ENCODE results near the gene NDUFV2. TPM values are rescaled to one million over a fixed set of nuclear protein-coding genes. Genes with fewer than 3 reads are reported as not detected.

The NDUFV2 gene
- total RNA-seq, 1 donor from 2014 or later: 80.5 TPM

- Mint-ChIP-seq H3K27ac (ENCODE audit: unreplicated experiment) (no peak overlapping the region), H3K27me3 (ENCODE audit: low read depth) (no peaks in the 10 kb centered on the region), H3K9me3 (ENCODE audit: low read depth) (no peaks in the 10 kb centered on the region), H3K36me3 (ENCODE audit: low read depth) (no peaks in the 10 kb centered on the region), H3K4me1 (ENCODE audit: low read depth) (no peaks in the 10 kb centered on the region), H3K4me3 (ENCODE audit: unreplicated experiment) (no peak overlapping the region)
- TF ChIP-seq, protein P1, sequence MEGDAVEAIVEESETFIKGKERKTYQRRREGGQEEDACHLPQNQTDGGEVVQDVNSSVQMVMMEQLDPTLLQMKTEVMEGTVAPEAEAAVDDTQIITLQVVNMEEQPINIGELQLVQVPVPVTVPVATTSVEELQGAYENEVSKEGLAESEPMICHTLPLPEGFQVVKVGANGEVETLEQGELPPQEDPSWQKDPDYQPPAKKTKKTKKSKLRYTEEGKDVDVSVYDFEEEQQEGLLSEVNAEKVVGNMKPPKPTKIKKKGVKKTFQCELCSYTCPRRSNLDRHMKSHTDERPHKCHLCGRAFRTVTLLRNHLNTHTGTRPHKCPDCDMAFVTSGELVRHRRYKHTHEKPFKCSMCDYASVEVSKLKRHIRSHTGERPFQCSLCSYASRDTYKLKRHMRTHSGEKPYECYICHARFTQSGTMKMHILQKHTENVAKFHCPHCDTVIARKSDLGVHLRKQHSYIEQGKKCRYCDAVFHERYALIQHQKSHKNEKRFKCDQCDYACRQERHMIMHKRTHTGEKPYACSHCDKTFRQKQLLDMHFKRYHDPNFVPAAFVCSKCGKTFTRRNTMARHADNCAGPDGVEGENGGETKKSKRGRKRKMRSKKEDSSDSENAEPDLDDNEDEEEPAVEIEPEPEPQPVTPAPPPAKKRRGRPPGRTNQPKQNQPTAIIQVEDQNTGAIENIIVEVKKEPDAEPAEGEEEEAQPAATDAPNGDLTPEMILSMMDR (IDR thresholded peaks at IDR 0.05): no peak
- DNase-seq (ENCODE audit: low spot score): no peak
Observed at GRCh38 chr18:9081940-9082339, 20.6 kb upstream of the NDUFV2 start.

GRCh38 chr18:9082711-9083510 is 19.6 kb upstream of the NDUFV2 start:
- Mint-ChIP-seq H3K27ac (ENCODE audit: unreplicated experiment) (no peak overlapping the region), H3K4me3 (ENCODE audit: unreplicated experiment) (no peak overlapping the region), H3K4me1 (ENCODE audit: low read depth) (no peaks in the 10 kb centered on the region), H3K27me3 (ENCODE audit: low read depth) (no peaks in the 10 kb centered on the region), H3K36me3 (ENCODE audit: low read depth) (no peaks in the 10 kb centered on the region), H3K9me3 (ENCODE audit: low read depth) (no peaks in the 10 kb centered on the region)
- TF ChIP-seq, protein P1 (IDR thresholded peaks at IDR 0.05): no peak
- DNase-seq (ENCODE audit: low spot score): no peak

DNA sequence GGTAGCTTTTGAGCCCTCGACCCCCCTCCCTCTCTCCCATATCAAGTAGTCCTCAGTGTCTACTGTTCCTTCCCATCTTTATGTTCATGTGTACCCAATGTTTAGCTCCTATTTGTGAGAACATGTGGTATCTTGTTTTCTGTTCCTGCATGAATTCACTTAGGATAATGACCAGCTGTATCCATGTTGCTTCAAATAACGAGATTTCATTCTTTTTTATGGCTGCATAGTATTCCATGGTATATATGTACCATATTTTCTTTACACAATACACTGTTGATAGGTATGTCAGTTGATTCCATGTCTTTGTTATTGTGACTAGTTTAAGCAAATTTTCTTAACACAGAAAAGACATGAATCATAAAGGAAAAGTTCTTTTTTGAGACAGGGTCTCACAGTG is 16.5 kb upstream of the NDUFV2 start:
- Mint-ChIP-seq H3K9me3 (ENCODE audit: low read depth) (no peaks in the 10 kb centered on the region), H3K4me1 (ENCODE audit: low read depth) (no peaks in the 10 kb centered on the region)

DNA sequence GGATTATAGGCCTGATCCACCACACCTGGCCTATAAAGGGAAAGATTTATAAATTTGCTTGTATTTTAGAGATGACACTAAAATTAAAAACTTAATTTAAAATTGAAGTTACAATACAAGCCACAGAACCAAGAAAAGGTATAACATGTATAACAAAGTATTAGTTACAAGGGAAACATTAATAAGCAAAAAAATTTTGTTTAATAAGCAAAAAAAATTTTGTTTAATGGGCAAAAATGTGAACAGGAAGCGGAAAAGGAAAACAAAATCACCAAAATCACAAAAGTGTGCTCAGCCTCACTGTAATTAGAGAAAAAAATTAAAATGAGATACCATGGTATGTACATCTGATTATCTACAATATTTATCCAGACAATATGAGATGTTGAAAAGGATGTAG is 15.9 kb upstream of the NDUFV2 start:
- DNase-seq (ENCODE audit: low spot score): no peak
- Mint-ChIP-seq H3K4me1 (ENCODE audit: low read depth) (no peaks in the 10 kb centered on the region), H3K36me3 (ENCODE audit: low read depth) (no peaks in the 10 kb centered on the region), H3K4me3 (ENCODE audit: unreplicated experiment) (no peak overlapping the region), H3K27ac (ENCODE audit: unreplicated experiment) (no peak overlapping the region), H3K9me3 (ENCODE audit: low read depth) (no peaks in the 10 kb centered on the region), H3K27me3 (ENCODE audit: low read depth) (no peaks in the 10 kb centered on the region)
- TF ChIP-seq, protein P1 (IDR thresholded peaks at IDR 0.05): no peak

More for the DNA sequence above, 16.5 kb upstream of the NDUFV2 start:
- DNase-seq (ENCODE audit: low spot score): no peak
- Mint-ChIP-seq H3K27me3 (ENCODE audit: low read depth) (no peaks in the 10 kb centered on the region), H3K27ac (ENCODE audit: unreplicated experiment) (no peak overlapping the region), H3K4me3 (ENCODE audit: unreplicated experiment) (no peak overlapping the region), H3K36me3 (ENCODE audit: low read depth) (no peaks in the 10 kb centered on the region)
- TF ChIP-seq, protein P1 (IDR thresholded peaks at IDR 0.05): no peak

DNA sequence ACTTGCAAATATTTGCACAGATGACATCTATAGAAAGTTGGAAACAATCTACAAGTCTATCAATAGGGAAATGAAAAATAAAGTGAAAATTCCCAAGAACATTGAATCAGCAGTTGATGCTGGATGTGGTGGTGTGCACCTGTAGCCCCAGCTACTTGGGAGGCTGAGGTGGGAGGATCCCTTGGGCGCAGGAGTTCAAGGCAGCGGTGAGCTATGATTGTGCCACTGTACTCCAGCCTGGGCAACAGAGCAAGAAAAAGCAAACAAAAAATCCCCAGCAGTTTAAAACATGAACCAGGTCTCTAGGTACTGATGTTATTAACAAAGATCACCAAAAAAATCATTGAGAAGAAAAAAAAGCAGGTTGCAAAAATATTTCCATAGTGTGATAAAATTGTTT is 15.4 kb upstream of the NDUFV2 start:
- Mint-ChIP-seq H3K9me3 (ENCODE audit: low read depth) (no peaks in the 10 kb centered on the region), H3K27ac (ENCODE audit: unreplicated experiment) (no peak overlapping the region), H3K4me3 (ENCODE audit: unreplicated experiment) (no peak overlapping the region), H3K4me1 (ENCODE audit: low read depth) (no peaks in the 10 kb centered on the region), H3K36me3 (ENCODE audit: low read depth) (no peaks in the 10 kb centered on the region), H3K27me3 (ENCODE audit: low read depth) (no peaks in the 10 kb centered on the region)
- DNase-seq (ENCODE audit: low spot score): no peak
- TF ChIP-seq, protein P1 (IDR thresholded peaks at IDR 0.05): no peak
